ENCODE measurements around the gene PRKG1. TPM values are rescaled to one million over a fixed set of nuclear protein-coding genes. Genes with fewer than 3 reads are reported as not detected.

The PRKG1 gene
- total RNA-seq, 1 donor, result 19.5 TPM

- no peak for DNase-seq (ENCODE audit: insufficient read length, low spot score, missing footprints)
- H3K9me3 ChIP-seq (ENCODE audit: low read depth, low read length), result no peaks in the 10 kb centered on the region
- TF ChIP-seq CTCF (IDR thresholded peaks at IDR 0.05; ENCODE audit: extremely low read depth, low read depth, low read length), result no peak
Measured at GRCh38 chr10:51057925-51058324, 16.4 kb upstream of the PRKG1 start.

GRCh38 chr10:51063166-51063565 lies 11.1 kb upstream of the PRKG1 start:
- no peak overlapping the region for H2AFZ ChIP-seq (ENCODE audit: low read length)
- no peak for TF ChIP-seq CTCF (IDR thresholded peaks at IDR 0.05; ENCODE audit: extremely low read depth, low read depth, low read length)
- DNase-seq (ENCODE audit: insufficient read length, low spot score, missing footprints), result no peak
- no peaks in the 10 kb centered on the region for H4K20me1 ChIP-seq (ENCODE audit: insufficient read depth, low read length)
- no peaks in the 10 kb centered on the region for H3K79me2 ChIP-seq (ENCODE audit: insufficient read depth, low read length)
- no peak overlapping the region for H3K4me3 ChIP-seq (ENCODE audit: insufficient read depth, low read length)
- no peak overlapping the region for H3K4me2 ChIP-seq (ENCODE audit: insufficient read depth, low read length)
- H3K36me3 ChIP-seq (ENCODE audit: insufficient read depth, low read length), result no peaks in the 10 kb centered on the region
- H3K9me3 ChIP-seq (ENCODE audit: low read depth, low read length), result no peaks in the 10 kb centered on the region
- no peak overlapping the region for H3K27ac ChIP-seq (ENCODE audit: low read depth, low read length)
- H3K4me1 ChIP-seq (ENCODE audit: insufficient read depth, low read length), result no peaks in the 10 kb centered on the region
- peaks cover 3% of the 10 kb centered on the region for H3K27me3 ChIP-seq (ENCODE audit: insufficient read depth, low read length)

More at GRCh38 chr10:51057925-51058324, 16.4 kb upstream of the PRKG1 start:
- Histone ChIP-seq H3K4me1 (ENCODE audit: insufficient read depth, low read length) (no peaks in the 10 kb centered on the region), H2AFZ (ENCODE audit: low read length) (no peak overlapping the region), H3K27ac (ENCODE audit: low read depth, low read length) (no peak overlapping the region), H3K79me2 (ENCODE audit: insufficient read depth, low read length) (no peaks in the 10 kb centered on the region), H3K4me3 (ENCODE audit: insufficient read depth, low read length) (no peak overlapping the region), H3K27me3 (ENCODE audit: insufficient read depth, low read length) (peaks cover 3% of the 10 kb centered on the region), H3K36me3 (ENCODE audit: insufficient read depth, low read length) (no peaks in the 10 kb centered on the region), H4K20me1 (ENCODE audit: insufficient read depth, low read length) (no peaks in the 10 kb centered on the region), H3K4me2 (ENCODE audit: insufficient read depth, low read length) (no peak overlapping the region)

- Histone ChIP-seq H3K4me1 (ENCODE audit: insufficient read depth, low read length) (no peaks in the 10 kb centered on the region), H3K4me2 (ENCODE audit: insufficient read depth, low read length) (no peak overlapping the region), H2AFZ (ENCODE audit: low read length) (no peak overlapping the region), H3K9me3 (ENCODE audit: low read depth, low read length) (no peaks in the 10 kb centered on the region), H3K27ac (ENCODE audit: low read depth, low read length) (no peak overlapping the region), H3K27me3 (ENCODE audit: insufficient read depth, low read length) (peaks cover 3% of the 10 kb centered on the region), H4K20me1 (ENCODE audit: insufficient read depth, low read length) (no peaks in the 10 kb centered on the region), H3K4me3 (ENCODE audit: insufficient read depth, low read length) (no peak overlapping the region), H3K79me2 (ENCODE audit: insufficient read depth, low read length) (no peaks in the 10 kb centered on the region), H3K36me3 (ENCODE audit: insufficient read depth, low read length) (no peaks in the 10 kb centered on the region)
- peak; percentile 3 for DNase-seq (ENCODE audit: insufficient read length, low spot score, missing footprints)
- peak; percentile 66 for TF ChIP-seq CTCF (IDR thresholded peaks at IDR 0.05; ENCODE audit: extremely low read depth, low read depth, low read length)
Measured at GRCh38 chr10:51063659-51064535, 10.4 kb upstream of the PRKG1 start.

GRCh38 chr10:51066231-51066630 lies 8.1 kb upstream of the PRKG1 start:
- no peaks in the 10 kb centered on the region for H3K36me3 ChIP-seq (ENCODE audit: insufficient read depth, low read length)

More at GRCh38 chr10:51066231-51066630, 8.1 kb upstream of the PRKG1 start:
- Histone ChIP-seq H3K4me3 (ENCODE audit: insufficient read depth, low read length) (no peak overlapping the region), H2AFZ (ENCODE audit: low read length) (no peak overlapping the region), H3K9me3 (ENCODE audit: low read depth, low read length) (no peaks in the 10 kb centered on the region), H3K27ac (ENCODE audit: low read depth, low read length) (no peak overlapping the region), H3K79me2 (ENCODE audit: insufficient read depth, low read length) (no peaks in the 10 kb centered on the region), H3K4me2 (ENCODE audit: insufficient read depth, low read length) (no peak overlapping the region), H4K20me1 (ENCODE audit: insufficient read depth, low read length) (no peaks in the 10 kb centered on the region), H3K4me1 (ENCODE audit: insufficient read depth, low read length) (no peaks in the 10 kb centered on the region), H3K27me3 (ENCODE audit: insufficient read depth, low read length) (peaks cover 3% of the 10 kb centered on the region)
- no peak for TF ChIP-seq CTCF (IDR thresholded peaks at IDR 0.05; ENCODE audit: extremely low read depth, low read depth, low read length)
- no peak for DNase-seq (ENCODE audit: insufficient read length, low spot score, missing footprints)
